Measurements from ENCODE around the gene EXOC7. TPM values are rescaled to one million over a fixed set of nuclear protein-coding genes. Genes with fewer than 3 reads are reported as not detected.

Gene EXOC7
- total RNA-seq, 1 experiment from 2014 or later = 160 TPM

GRCh38 chr17:76138234-76138895, 34.8 kb upstream of the EXOC7 start:
- peaks cover 47% of the 10 kb centered on the region for H3K23me2 ChIP-seq (ENCODE audit: insufficient read length, low read depth, low read length, poor library complexity, severe bottlenecking)
- H3K36me3 Mint-ChIP-seq (ENCODE audit: insufficient read depth in 1 of 3, low read depth in 3 of 3) = no peaks in the 10 kb centered on the region
- no peak overlapping the region; the same call in 1 of the 2 replicates for H3K14ac ChIP-seq (ENCODE audit: insufficient read depth, low read length)
- H3K18ac ChIP-seq (ENCODE audit: insufficient read length, low read depth, low read length) = no peak overlapping the region
- no peak overlapping the region for H3K56ac ChIP-seq (ENCODE audit: insufficient read length, low read depth, low read length)
- H2BK120ac ChIP-seq (ENCODE audit: low read depth, low read length, poor library complexity, severe bottlenecking) = no peak overlapping the region
- no peak overlapping the region for H2AFZ ChIP-seq (ENCODE audit: low read length)
- H2BK20ac ChIP-seq (ENCODE audit: low read depth, low read length, poor library complexity, severe bottlenecking) = no peak overlapping the region
- peaks cover 71 to 80% of the 10 kb centered on the region in 2 experiments for H3K4me1 Mint-ChIP-seq
- no peak overlapping the region for H3T11ph ChIP-seq (ENCODE audit: low read length)
- no peaks in the 10 kb centered on the region for H3K79me2 ChIP-seq (ENCODE audit: insufficient read depth, low read length)
- no peak overlapping the region for H2BK15ac ChIP-seq (ENCODE audit: low read depth, low read length)
- H3K9me3 ChIP-seq (ENCODE audit: control insufficient read depth, low read depth, low read length) = no peaks in the 10 kb centered on the region
- no peak overlapping the region for H2BK12ac ChIP-seq (ENCODE audit: insufficient read length, low read depth, low read length)
- no peak overlapping the region for H4K8ac ChIP-seq (replicated peaks; ENCODE audit: insufficient read length, low read depth, low read length)
- peak overlapping the region; percentile 84 for H3K4me2 ChIP-seq (ENCODE audit: insufficient read depth, insufficient read length, low read length)
- no peak overlapping the region for H3K27ac ChIP-seq (ENCODE audit: insufficient read length, low read depth, low read length)
- no peak for TF ChIP-seq CTCF (conservative IDR thresholded peaks at IDR 0.05)
- H4K5ac ChIP-seq (ENCODE audit: insufficient read length, low read depth, low read length) = no peak overlapping the region
- H3K9ac ChIP-seq (ENCODE audit: extremely low read depth, insufficient read length, low read length) = no peak overlapping the region
- DNase-seq = peak; percentile 66
- H3K4ac ChIP-seq (ENCODE audit: low read depth, low read length) = no peak overlapping the region
- peaks cover 45% of the 10 kb centered on the region for H3K27me3 ChIP-seq (ENCODE audit: insufficient read depth, low read length)
- WGBS (ENCODE audit: extremely low coverage, insufficient read length, low lambda C conversion rate) = no CpG with 5 or more reads among the region's 23 CpGs
- H3K4me1 ChIP-seq (ENCODE audit: insufficient read depth, low read length) = peaks cover 15% of the 10 kb centered on the region; the same call in 1 of the 2 replicates
- H2AK5ac ChIP-seq (ENCODE audit: insufficient read length, low read length) = no peak overlapping the region
- peak overlapping the region; percentile 69 to 81 for H3K4me3 Mint-ChIP-seq
- H3K27ac Mint-ChIP-seq = no peak overlapping the region
- H3K9me3 Mint-ChIP-seq = peaks cover 1 to 3% of the 10 kb centered on the region in 2 experiments; a peak in 3 of 5 replicates
- H3K27me3 Mint-ChIP-seq (ENCODE audit: low read depth) = peaks cover 82% of the 10 kb centered on the region
- H3K23ac ChIP-seq (ENCODE audit: insufficient read length, low read depth, low read length) = no peak overlapping the region
- no peaks in the 10 kb centered on the region for H4K20me1 ChIP-seq (ENCODE audit: control insufficient read depth, insufficient read depth, insufficient read length)
- no peak overlapping the region for H2BK5ac ChIP-seq (ENCODE audit: insufficient read length, low read length)
- no peak overlapping the region for H4K91ac ChIP-seq (ENCODE audit: insufficient read length, low read depth, low read length)
- no peaks in the 10 kb centered on the region for H3K79me1 ChIP-seq (ENCODE audit: insufficient read depth, low read depth, low read length, poor library complexity, severe bottlenecking)
